ENCODE measurements around the gene MMEL1.

GRCh38 chr1:2606396-2606880 lies 26.4 kb downstream of the MMEL1 start:
- TF ChIP-seq POLR2AphosphoS5 (IDR thresholded peaks at IDR 0.05) (no peak), EP300 (IDR thresholded peaks at IDR 0.05) (no peak), CTCF (IDR thresholded peaks at IDR 0.05) (no peak)
